Neural progenitor cell (in vitro differentiated cells): ENCODE results near the gene KCNK3. TPM values are rescaled to one million over a fixed set of nuclear protein-coding genes. Genes with fewer than 3 reads are reported as not detected.

Experiments used
- DNase-seq: peaks from one replicate; pipeline ENCODE4 v3.0.0-alpha.2; 2016; ENCODE audit warnings: low spot score
- H2AFZ ChIP-seq: fragments of 200-600 bp; sonication (generic); replicated peaks from 2 replicates; pipeline ENCODE4 v1.6.1; 2016; ENCODE audit warnings: antibody characterized with exemption
- H3F3A ChIP-seq: fragments of 200-600 bp; sonication (generic); 2 replicates; pipeline ENCODE4 v1.6.1; 2016; ENCODE audit warnings: antibody characterized with exemption, low read depth
- H3K27ac ChIP-seq: fragments of 200-600 bp; sonication (generic); 2 replicates; pipeline ENCODE4 v1.5.1; 2016; ENCODE audit warnings: mild to moderate bottlenecking
- H3K27me3 ChIP-seq: fragments of 200-600 bp; sonication (generic); 2 replicates; pipeline ENCODE4 v1.6.1; 2016; ENCODE audit warnings: mild to moderate bottlenecking, moderate library complexity
- H3K36me3 ChIP-seq: fragments of 200-600 bp; sonication (generic); 2 replicates; pipeline ENCODE4 v1.5.1; 2016
- H3K4me1 ChIP-seq: fragments of 200-600 bp; sonication (generic); 2 replicates; pipeline ENCODE4 v1.6.1; 2016; ENCODE audit warnings: mixed run types
- H3K4me2 ChIP-seq: fragments of 200-600 bp; sonication (generic); 2 replicates; pipeline ENCODE4 v1.6.1; 2016
- H3K4me3 ChIP-seq: fragments of 200-600 bp; sonication (generic); 2 replicates; pipeline ENCODE4 v1.5.1; 2016
- H3K79me2 ChIP-seq: fragments of 200-600 bp; sonication (generic); 2 replicates; pipeline ENCODE4 v1.6.1; 2016; ENCODE audit warnings: low read depth
- H3K9ac ChIP-seq: fragments of 200-600 bp; sonication (generic); 2 replicates; pipeline ENCODE4 v1.6.1; 2016
- H3K9me3 ChIP-seq: fragments of 200-600 bp; sonication (generic); 2 replicates; pipeline ENCODE4 v1.5.1; 2016; ENCODE audit warnings: low read depth
- H4K20me1 ChIP-seq: fragments of 200-600 bp; sonication (generic); 2 replicates; pipeline ENCODE4 v1.6.1; 2016; ENCODE audit warnings: low read depth
- H3K27ac Mint-ChIP-seq: 3 replicates; pipeline ENCODE4 v1.8.0; 2021; ENCODE audit warnings: mixed read lengths
- H3K27me3 Mint-ChIP-seq: 2 replicates; pipeline ENCODE4 v1.8.0; 2022; ENCODE audit warnings: low read depth, mild to moderate bottlenecking, inconsistent platforms, moderate library complexity, mixed read lengths; ENCODE audit not compliant: insufficient read depth
- H3K36me3 Mint-ChIP-seq: 3 replicates; pipeline ENCODE4 v1.8.0; 2021; ENCODE audit warnings: mixed read lengths
- H3K4me1 Mint-ChIP-seq: 3 replicates; pipeline ENCODE4 v1.8.0; 2021; ENCODE audit warnings: mixed read lengths
- H3K4me3 Mint-ChIP-seq: 3 replicates; pipeline ENCODE4 v1.8.0; 2021; ENCODE audit warnings: mild to moderate bottlenecking, moderate library complexity, mixed read lengths
- H3K9me3 Mint-ChIP-seq: 3 replicates; pipeline ENCODE4 v1.8.0; 2020; ENCODE audit warnings: mixed read lengths
- EZH2 ChIP-seq: fragments of 200-600 bp; sonication (generic); IDR thresholded peaks from 2 replicates; pipeline ENCODE4 v1.6.1; 2017; ENCODE audit warnings: antibody characterized with exemption, mild to moderate bottlenecking, moderate library complexity
- EZH2phosphoT487 ChIP-seq: fragments of 200-600 bp; sonication (generic); IDR thresholded peaks from 2 replicates; pipeline ENCODE4 v1.6.1; 2017; ENCODE audit warnings: antibody characterized with exemption
- total RNA-seq: library from RNA; depleted of rRNA; stranded (reverse); fragments of >200 nt; gene quantifications from 2 replicates; pipeline ENCODE4 v1.2.3, GENCODE V29; 2015; ENCODE audit warnings: low replicate concordance
- TF ChIP-seq, protein P1 (sequence below): fragments of 200-600 bp; sonication (generic); IDR thresholded peaks from 2 replicates; pipeline ENCODE4 v1.5.1; 2017; ENCODE audit warnings: antibody characterized with exemption, mild to moderate bottlenecking

The KCNK3 gene
- total RNA-seq, 1 donor from 2014 or later = not detected

DNA sequence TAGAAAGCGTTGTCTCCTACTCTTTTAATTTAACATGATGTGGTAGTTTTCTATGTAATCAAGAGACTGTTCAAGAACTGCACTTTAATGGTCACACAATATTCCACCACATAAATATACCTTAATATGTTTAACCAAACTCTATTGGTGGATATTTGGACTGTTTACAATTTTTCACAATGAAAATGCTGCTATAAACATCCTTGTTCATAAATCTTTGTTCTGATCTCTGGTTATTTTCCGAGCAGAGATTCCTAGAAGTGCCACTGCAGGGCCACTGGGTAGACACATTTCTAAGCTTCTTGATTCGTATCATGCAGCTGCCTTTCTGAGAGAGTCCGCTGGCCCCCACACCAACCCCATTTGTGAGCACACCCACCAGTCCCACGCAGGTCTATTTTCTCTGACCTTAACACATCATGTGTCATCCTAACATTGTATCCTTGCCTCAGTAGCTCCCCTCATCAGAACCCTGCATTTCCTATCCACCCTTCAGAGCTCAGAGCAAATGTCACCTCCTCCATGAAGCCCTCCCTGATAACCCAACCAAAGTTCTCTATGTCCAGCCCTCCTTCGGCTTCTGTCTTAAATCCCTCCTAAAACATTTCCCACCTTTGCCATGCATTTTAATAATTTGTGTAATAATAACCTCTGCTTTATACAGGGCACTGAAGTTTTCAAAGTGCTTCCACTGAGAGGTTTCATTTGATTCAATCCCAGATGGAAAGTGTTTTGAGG lies 26.6 kb downstream of the KCNK3 start:
- no peaks in the 10 kb centered on the region for H3K36me3 Mint-ChIP-seq
- H3K27me3 ChIP-seq = no peaks in the 10 kb centered on the region
- no peaks in the 10 kb centered on the region for H3F3A ChIP-seq
- no peak overlapping the region for H3K27ac ChIP-seq
- H3K27ac Mint-ChIP-seq = no peak overlapping the region
- H3K9ac ChIP-seq = no peak overlapping the region
- peaks cover 10% of the 10 kb centered on the region for H3K27me3 Mint-ChIP-seq
- H3K4me3 ChIP-seq = no peak overlapping the region
- no peak overlapping the region for H2AFZ ChIP-seq
- H3K9me3 ChIP-seq = no peaks in the 10 kb centered on the region
- no peak for DNase-seq
- no peaks in the 10 kb centered on the region for H4K20me1 ChIP-seq
- H3K4me1 Mint-ChIP-seq = peaks cover 9% of the 10 kb centered on the region
- H3K79me2 ChIP-seq = no peaks in the 10 kb centered on the region
- TF ChIP-seq EZH2 (no peak), EZH2phosphoT487 (no peak)
- TF ChIP-seq, protein P1, sequence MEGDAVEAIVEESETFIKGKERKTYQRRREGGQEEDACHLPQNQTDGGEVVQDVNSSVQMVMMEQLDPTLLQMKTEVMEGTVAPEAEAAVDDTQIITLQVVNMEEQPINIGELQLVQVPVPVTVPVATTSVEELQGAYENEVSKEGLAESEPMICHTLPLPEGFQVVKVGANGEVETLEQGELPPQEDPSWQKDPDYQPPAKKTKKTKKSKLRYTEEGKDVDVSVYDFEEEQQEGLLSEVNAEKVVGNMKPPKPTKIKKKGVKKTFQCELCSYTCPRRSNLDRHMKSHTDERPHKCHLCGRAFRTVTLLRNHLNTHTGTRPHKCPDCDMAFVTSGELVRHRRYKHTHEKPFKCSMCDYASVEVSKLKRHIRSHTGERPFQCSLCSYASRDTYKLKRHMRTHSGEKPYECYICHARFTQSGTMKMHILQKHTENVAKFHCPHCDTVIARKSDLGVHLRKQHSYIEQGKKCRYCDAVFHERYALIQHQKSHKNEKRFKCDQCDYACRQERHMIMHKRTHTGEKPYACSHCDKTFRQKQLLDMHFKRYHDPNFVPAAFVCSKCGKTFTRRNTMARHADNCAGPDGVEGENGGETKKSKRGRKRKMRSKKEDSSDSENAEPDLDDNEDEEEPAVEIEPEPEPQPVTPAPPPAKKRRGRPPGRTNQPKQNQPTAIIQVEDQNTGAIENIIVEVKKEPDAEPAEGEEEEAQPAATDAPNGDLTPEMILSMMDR = no peak
- no peak overlapping the region for H3K4me2 ChIP-seq
- H3K4me3 Mint-ChIP-seq = peak overlapping the region; percentile 0
- no peaks in the 10 kb centered on the region for H3K9me3 Mint-ChIP-seq
- no peaks in the 10 kb centered on the region for H3K36me3 ChIP-seq
- peaks cover 5% of the 10 kb centered on the region for H3K4me1 ChIP-seq

DNA sequence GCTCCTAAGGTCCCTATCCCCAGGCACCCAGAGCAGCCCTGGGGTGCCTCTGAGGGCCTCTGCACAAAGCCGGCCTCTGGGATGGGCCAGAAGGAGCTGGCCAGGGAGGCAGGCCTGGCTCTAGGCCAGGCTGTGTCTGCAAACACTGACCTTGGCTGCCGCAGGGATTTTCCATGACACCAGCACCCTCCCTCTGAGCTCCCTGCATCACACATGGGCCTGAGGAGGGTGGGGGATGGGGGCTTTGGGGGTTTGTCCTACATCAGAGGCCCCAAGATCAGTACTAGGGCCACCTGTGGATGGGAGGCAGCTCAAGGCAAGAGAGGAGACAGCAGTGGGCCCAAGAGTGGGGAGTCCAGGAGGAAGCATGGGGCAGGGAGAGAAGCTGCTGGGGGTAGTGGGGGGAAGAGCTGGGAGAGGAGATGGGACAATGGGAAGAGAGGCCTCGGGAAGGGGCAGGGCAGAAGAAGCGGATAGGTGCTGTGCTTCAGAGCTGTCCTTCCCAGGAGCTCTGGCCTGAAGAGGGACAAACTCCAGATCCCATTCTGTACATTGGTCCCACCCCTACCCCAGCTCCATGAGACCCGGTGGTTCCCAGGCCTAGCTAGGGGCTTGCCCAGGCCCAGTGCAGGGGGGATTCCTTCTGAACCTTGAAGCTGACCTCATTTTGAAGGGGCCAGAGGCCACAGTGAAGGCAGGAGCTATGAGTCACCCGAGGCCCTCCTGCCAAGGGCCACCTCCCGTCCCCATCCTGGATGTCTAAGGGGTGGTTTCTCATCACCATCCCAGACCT lies 28.0 kb downstream of the KCNK3 start:
- Histone ChIP-seq H3K4me1 (peaks cover 5% of the 10 kb centered on the region), H3K4me3 (no peak overlapping the region), H4K20me1 (no peaks in the 10 kb centered on the region), H2AFZ (no peak overlapping the region), H3K27me3 (no peaks in the 10 kb centered on the region), H3F3A (no peaks in the 10 kb centered on the region), H3K9me3 (no peaks in the 10 kb centered on the region), H3K4me2 (no peak overlapping the region), H3K36me3 (no peaks in the 10 kb centered on the region), H3K27ac (no peak overlapping the region), H3K9ac (no peak overlapping the region), H3K79me2 (no peaks in the 10 kb centered on the region)
- no peak for DNase-seq
- no peak overlapping the region for H3K27ac Mint-ChIP-seq
- H3K9me3 Mint-ChIP-seq = no peaks in the 10 kb centered on the region
- TF ChIP-seq EZH2phosphoT487 (no peak), EZH2 (no peak)
- TF ChIP-seq, protein P1 = no peak
- peaks cover 17% of the 10 kb centered on the region for H3K4me1 Mint-ChIP-seq
- no peak overlapping the region for H3K4me3 Mint-ChIP-seq
- peaks cover 10% of the 10 kb centered on the region for H3K27me3 Mint-ChIP-seq
- H3K36me3 Mint-ChIP-seq = no peaks in the 10 kb centered on the region

DNA sequence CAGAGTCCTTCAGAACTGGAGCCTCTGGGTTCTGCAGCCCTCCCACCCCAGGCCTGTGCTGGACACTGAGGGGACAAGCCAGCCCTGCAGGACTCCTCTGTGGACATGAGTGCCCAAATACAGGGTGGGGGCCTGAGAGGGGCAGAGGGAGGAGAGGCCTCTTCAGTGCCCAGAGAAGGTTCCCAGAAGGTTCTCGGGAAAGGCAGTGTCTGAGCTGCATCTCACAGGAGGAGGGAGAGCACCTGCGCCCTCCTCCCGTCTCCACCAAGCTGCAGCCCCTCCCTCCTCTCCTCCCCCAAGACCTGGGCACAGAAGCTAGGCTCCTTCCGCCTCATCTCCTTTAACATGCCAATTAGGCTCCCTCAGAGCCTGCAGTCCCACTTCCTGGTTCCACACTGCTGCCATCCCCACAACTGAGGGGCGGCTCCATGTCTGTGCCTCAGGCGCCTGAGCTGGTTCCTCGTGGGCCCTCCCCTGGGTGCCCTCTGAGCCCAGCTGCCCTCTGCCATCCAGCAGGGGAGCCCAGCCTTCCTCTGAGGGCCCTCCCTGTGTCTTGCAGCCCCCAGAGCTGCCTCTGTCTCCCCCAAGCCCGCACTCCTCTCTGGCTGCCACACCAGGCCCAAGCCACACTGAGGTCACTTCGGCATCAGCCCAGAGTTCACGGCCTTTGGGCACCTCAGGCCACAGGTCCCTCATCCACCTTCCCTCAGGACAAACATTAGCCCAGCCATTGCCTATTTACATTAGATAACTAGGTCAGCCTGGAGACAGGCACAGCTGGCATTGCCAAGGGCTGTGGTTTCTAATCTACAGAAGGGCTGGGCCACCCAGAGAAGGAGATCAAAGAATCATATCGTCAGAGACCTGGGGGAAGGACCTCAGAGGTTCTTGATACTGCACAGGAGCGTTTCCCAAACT lies 28.9 kb downstream of the KCNK3 start:
- Histone ChIP-seq H4K20me1 (no peaks in the 10 kb centered on the region), H3K79me2 (no peaks in the 10 kb centered on the region), H2AFZ (no peak overlapping the region), H3K27ac (no peak overlapping the region), H3K36me3 (no peaks in the 10 kb centered on the region), H3F3A (no peaks in the 10 kb centered on the region), H3K4me2 (no peak overlapping the region), H3K4me3 (no peak overlapping the region), H3K4me1 (peaks cover 5% of the 10 kb centered on the region), H3K9ac (no peak overlapping the region), H3K9me3 (no peaks in the 10 kb centered on the region), H3K27me3 (no peaks in the 10 kb centered on the region)
- TF ChIP-seq, protein P1 = no peak
- TF ChIP-seq EZH2 = no peak
- TF ChIP-seq EZH2phosphoT487 = no peak
- Mint-ChIP-seq H3K27ac (peak overlapping the region; percentile 60), H3K4me3 (no peak overlapping the region), H3K36me3 (no peaks in the 10 kb centered on the region), H3K9me3 (no peaks in the 10 kb centered on the region), H3K27me3 (peaks cover 10% of the 10 kb centered on the region), H3K4me1 (peaks cover 11% of the 10 kb centered on the region)
- no peak for DNase-seq
